GM21576 (cell line): Measurements from ENCODE around the gene ECI2.
A peak's percentile ranks its signal among the peaks of the same experiment; 100 is the strongest.

Experiments
- ATAC-seq: cut with Tn5 transposase; IDR thresholded peaks from one replicate; pipeline ENCODE4 v1.9.1; 2021; ENCODE audit warnings: mild to moderate bottlenecking, moderate library complexity; ENCODE audit not compliant: unreplicated experiment

The ECI2 gene

DNA sequence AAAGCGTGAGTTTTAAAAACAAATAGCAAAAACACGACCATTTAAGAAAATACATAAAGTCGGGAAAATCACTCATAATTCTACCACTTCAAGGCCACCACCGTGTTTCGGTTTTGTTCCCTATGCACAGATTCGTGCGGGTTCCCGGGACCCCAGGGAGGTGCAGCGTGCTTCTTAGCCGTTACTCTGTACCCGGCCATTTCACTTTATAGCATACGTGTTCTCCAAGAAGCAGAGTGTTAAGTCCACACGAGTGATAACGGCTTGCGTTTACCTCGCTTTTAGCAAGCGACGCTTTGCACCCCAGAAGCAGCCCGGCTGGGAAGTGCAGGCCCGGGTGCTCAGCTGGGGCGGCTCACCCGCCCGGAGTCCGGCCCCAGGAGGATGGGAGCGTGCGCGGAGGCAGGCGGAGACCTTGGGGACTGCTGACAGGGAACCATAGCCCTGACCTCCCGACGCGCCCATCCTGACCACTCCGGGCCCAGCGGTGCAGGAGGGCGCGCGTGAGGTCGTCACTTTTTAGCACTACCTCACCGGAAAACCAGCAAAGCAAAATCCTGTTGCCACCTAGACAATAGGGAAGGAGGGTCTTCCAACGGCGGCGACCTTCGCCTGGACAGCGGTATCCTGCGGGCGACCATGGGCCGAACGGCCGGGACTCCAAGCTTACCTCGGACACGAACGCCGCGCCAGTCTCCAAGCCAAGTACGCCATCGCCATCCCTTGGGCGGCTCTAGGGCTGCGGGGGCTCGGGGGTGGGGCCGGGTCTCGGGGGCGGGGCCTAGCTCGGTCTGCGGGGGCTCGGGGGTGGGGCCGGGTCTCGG lies at the start of gene ECI2:
Gene ECI2 (minus strand): TSS at position 735 of the 824 bp plus-strand sequence. CDS start 15 bp downstream, at position 720.
- ATAC-seq: peak; percentile 40

DNA sequence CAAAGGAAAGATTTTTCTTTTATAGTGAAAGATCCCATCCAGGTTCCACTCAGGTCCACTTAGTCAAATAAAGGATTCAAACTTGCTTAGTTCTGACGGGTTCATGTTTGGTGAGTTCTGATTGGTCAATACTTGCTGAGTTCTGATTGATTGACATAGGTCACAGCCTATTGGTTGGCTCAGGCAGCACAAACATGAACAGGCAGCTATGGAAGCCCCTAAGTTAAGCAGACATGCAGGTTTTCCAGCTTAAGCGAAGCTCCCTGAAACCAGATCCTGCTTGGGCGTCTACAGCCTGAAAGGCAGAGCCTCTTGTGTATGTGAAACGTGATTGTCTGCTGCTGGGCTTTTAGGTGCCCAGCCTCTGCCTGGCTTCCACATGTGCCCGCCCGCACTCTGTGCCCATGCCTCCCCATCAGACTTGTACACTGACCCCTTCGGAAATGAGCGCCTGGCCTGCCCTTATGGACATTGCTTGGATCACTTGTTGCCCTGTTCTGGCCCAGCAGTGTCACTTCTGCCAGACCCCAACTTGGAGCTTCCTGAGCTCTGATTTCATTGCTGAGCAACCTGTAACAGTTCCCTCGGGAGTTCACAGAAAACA lies 45.4 kb upstream of the ECI2 start:
- ATAC-seq: no peak

- ATAC-seq: no peak
These were observed 44.7 kb upstream of the ECI2 start for GRCh38 chr6:4179960-4180651.

- no peak for ATAC-seq
These were observed 43.5 kb upstream of the ECI2 start for GRCh38 chr6:4178737-4179333.

DNA sequence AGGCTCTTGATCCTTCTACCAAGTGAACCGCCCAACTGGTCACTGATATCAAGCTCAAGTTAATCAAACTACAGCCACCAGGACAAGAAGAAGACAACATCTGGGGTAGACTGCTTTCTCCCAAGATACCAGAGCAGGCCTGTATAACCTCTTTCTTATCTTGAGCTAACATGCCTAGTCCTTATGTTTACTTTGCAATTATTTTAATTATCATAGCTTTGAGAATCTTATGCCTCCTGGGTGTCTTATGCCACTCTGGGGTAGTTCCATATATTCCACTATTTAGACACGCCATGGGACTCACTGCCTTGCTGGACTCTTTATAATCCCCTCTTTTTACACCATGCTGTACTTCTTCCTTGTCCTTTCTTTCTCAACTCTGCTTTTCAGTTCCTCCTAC lies 41.5 kb upstream of the ECI2 start:
- ATAC-seq: no peak

- ATAC-seq: no peak
These were observed 38.7 kb upstream of the ECI2 start for GRCh38 chr6:4174042-4174441.

GRCh38 chr6:4172368-4172767 lies 37.0 kb upstream of the ECI2 start:
- ATAC-seq: no peak

GRCh38 chr6:4170297-4170696 lies 34.9 kb upstream of the ECI2 start:
- no peak for ATAC-seq

GRCh38 chr6:4169028-4169789 lies 33.8 kb upstream of the ECI2 start:
- no peak for ATAC-seq

GRCh38 chr6:4167833-4168232 lies 32.5 kb upstream of the ECI2 start:
- ATAC-seq: no peak

DNA sequence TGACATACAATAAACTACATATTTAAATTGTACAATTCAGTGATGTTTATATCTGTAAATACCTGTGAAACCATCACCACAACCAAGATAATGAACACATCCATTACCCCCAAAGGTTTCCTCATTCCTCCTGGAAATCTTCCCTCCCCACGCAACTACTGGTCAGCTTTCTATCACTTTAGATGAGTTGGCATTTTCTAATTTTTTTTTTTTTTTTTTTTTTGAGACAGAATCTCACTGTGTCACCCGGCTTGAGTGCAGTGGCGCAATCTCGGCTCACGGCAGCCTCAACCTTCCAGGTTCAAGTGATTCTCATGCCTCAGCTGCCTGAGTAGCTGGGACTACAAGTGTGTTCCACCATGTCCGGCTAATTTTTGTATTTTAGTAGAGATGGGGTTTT lies 31.7 kb upstream of the ECI2 start:
- no peak for ATAC-seq

DNA sequence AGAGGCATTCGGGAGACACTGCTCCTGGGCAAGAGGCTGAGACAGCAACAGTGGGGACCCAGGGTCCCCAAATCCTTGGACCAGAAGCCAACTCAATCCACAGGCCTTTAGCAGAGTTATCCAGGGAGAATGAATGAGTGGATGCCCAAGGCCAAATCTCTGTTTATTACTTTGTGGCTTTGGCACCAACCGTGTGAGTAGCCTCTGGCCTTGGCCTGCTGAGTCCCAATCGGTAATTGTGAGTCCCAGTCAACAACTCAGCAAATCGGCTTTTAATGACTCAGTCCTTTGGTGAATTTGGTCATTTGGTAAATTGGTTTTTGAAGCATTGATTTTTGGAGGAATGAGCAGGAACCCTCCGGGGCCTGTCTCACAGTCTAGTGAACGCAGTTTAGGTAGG lies 29.1 kb upstream of the ECI2 start:
- ATAC-seq: no peak

GRCh38 chr6:4164117-4164442 lies 28.7 kb upstream of the ECI2 start:
- no peak for ATAC-seq

GRCh38 chr6:4163408-4164116 lies 28.2 kb upstream of the ECI2 start:
- ATAC-seq: no peak

DNA sequence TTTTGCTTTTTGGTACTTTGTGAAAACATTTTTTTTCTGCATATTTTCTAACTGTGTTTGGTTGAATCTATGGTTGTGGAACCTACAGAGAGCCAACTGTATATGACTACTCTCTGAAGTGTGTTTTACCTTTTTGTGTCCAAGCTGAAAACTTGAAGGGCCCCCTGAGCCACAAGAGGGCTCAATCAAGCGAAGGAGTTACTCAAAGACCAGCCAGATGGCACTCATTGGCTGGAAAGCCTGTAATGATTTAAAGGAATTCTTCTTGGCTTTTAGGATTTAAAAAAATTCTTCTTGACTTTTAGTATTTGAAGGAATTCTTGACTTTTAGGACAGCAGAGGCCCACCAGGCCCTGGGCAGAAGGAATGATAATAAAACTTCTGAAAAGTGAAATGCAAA lies 27.0 kb upstream of the ECI2 start:
- no peak for ATAC-seq

DNA sequence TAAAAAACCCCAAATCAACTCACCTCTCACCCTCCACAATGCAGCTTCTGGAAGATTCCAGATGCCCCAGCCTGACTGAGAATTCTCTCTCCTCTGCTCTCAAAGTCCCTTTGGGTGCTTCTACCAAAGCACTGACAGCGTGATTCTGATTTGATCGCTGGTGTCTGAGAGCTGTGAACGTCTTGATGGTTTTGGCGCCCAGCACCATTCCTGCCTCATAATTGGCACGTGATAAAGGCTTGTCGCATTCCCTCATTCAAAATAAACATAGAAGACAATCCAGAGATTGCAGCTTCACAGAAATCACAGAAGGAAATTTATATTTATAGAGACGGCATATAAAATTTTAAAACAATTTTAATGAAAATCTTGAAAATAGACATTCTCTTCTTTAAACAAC lies 24.1 kb upstream of the ECI2 start:
- no peak for ATAC-seq

DNA sequence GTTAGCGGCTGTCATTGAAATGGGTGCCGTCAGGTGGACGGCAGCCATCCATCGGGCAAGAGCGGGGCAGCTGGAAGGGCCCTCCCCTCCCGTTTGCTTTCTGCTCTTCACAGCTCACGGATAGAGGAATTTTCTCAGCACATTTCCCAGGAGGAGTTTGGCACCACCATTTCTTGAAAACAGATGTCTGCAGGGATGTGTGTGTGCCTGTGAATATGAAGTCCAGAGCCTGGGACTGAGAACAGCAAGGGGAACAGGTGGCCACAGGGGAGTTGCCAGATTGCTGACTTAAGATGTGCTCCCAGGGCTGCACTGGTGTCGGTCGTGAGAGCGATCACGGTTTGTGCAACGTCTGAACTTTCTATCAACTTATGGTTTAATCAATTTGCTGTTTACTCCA lies 22.1 kb upstream of the ECI2 start:
- ATAC-seq: no peak

- ATAC-seq: peak; percentile 84
These were observed 20.6 kb upstream of the ECI2 start for GRCh38 chr6:4155848-4156466.

- ATAC-seq: no peak
These were observed 18.2 kb upstream of the ECI2 start for GRCh38 chr6:4153514-4153985.

DNA sequence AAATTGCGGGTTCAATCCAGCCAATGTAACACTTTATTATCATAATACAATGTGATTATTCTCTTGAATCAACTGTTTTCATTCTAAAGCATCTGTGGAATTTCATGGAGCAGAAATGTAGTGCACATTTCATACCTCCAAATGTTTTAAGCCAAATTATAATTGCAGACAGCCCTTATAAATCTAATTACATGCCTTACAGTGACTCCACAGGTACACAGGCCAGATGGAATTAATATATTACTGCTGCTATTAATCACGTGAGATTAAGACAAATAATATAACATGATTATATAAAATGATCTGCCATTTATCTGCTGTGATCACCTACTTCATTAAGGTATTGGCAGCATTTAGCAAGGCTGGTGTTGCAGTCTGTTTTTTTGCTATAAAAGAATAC lies 9.7 kb upstream of the ECI2 start:
- no peak for ATAC-seq
